ENCODE results near the gene PLEKHM2. TPM values are rescaled to one million over a fixed set of nuclear protein-coding genes. Genes with fewer than 3 reads are reported as not detected.

The PLEKHM2 gene
- total RNA-seq, 1 experiment from 2014 or later, result 49.7 TPM

DNA sequence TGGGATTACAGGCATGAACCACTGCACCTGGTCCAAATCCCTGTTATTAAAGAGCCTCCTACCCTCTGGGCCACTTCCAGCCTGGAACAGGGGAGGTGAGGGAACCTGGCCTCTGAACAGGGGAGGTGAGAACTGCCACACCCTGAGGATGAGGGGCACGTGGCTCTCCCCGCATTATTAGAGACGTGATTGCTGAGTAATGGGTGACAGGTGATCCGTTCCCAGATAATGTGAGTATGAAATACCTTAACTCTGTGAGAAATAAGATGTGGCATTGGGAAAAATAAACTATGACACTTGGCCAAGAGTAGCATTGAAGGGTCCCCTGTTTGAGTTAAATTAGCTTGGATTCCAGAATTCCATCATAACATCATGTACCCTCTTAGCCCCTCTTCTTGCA lies 38.3 kb downstream of the PLEKHM2 start (continued):
- TF ChIP-seq, protein P1, sequence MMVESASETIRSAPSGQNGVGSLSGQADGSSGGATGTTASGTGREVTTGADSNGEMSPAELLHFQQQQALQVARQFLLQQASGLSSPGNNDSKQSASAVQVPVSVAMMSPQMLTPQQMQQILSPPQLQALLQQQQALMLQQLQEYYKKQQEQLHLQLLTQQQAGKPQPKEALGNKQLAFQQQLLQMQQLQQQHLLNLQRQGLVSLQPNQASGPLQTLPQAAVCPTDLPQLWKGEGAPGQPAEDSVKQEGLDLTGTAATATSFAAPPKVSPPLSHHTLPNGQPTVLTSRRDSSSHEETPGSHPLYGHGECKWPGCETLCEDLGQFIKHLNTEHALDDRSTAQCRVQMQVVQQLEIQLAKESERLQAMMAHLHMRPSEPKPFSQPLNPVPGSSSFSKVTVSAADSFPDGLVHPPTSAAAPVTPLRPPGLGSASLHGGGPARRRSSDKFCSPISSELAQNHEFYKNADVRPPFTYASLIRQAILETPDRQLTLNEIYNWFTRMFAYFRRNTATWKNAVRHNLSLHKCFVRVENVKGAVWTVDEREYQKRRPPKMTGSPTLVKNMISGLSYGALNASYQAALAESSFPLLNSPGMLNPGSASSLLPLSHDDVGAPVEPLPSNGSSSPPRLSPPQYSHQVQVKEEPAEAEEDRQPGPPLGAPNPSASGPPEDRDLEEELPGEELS (CRISPR knock-in tag; IDR thresholded peaks at IDR 0.05), result no peak
- TF ChIP-seq SOX15 (CRISPR knock-in tag; IDR thresholded peaks at IDR 0.05) (no peak), HMGA2 (CRISPR knock-in tag; IDR thresholded peaks at IDR 0.05) (no peak), ZNF512 (CRISPR knock-in tag; IDR thresholded peaks at IDR 0.05; ENCODE audit: borderline replicate concordance) (no peak), ZNF138 (CRISPR knock-in tag; conservative IDR thresholded peaks at IDR 0.05) (no peak), ELF4 (CRISPR knock-in tag; IDR thresholded peaks at IDR 0.05; ENCODE audit: low read depth) (no peak), ZNF232 (CRISPR knock-in tag; IDR thresholded peaks at IDR 0.05) (no peak)
- TF ChIP-seq, protein P2, sequence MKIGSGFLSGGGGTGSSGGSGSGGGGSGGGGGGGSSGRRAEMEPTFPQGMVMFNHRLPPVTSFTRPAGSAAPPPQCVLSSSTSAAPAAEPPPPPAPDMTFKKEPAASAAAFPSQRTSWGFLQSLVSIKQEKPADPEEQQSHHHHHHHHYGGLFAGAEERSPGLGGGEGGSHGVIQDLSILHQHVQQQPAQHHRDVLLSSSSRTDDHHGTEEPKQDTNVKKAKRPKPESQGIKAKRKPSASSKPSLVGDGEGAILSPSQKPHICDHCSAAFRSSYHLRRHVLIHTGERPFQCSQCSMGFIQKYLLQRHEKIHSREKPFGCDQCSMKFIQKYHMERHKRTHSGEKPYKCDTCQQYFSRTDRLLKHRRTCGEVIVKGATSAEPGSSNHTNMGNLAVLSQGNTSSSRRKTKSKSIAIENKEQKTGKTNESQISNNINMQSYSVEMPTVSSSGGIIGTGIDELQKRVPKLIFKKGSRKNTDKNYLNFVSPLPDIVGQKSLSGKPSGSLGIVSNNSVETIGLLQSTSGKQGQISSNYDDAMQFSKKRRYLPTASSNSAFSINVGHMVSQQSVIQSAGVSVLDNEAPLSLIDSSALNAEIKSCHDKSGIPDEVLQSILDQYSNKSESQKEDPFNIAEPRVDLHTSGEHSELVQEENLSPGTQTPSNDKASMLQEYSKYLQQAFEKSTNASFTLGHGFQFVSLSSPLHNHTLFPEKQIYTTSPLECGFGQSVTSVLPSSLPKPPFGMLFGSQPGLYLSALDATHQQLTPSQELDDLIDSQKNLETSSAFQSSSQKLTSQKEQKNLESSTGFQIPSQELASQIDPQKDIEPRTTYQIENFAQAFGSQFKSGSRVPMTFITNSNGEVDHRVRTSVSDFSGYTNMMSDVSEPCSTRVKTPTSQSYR (CRISPR knock-in tag; IDR thresholded peaks at IDR 0.05), result no peak
- TF ChIP-seq, protein P3, sequence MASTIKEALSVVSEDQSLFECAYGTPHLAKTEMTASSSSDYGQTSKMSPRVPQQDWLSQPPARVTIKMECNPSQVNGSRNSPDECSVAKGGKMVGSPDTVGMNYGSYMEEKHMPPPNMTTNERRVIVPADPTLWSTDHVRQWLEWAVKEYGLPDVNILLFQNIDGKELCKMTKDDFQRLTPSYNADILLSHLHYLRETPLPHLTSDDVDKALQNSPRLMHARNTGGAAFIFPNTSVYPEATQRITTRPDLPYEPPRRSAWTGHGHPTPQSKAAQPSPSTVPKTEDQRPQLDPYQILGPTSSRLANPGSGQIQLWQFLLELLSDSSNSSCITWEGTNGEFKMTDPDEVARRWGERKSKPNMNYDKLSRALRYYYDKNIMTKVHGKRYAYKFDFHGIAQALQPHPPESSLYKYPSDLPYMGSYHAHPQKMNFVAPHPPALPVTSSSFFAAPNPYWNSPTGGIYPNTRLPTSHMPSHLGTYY (CRISPR knock-in tag; IDR thresholded peaks at IDR 0.05), result no peak

DNA sequence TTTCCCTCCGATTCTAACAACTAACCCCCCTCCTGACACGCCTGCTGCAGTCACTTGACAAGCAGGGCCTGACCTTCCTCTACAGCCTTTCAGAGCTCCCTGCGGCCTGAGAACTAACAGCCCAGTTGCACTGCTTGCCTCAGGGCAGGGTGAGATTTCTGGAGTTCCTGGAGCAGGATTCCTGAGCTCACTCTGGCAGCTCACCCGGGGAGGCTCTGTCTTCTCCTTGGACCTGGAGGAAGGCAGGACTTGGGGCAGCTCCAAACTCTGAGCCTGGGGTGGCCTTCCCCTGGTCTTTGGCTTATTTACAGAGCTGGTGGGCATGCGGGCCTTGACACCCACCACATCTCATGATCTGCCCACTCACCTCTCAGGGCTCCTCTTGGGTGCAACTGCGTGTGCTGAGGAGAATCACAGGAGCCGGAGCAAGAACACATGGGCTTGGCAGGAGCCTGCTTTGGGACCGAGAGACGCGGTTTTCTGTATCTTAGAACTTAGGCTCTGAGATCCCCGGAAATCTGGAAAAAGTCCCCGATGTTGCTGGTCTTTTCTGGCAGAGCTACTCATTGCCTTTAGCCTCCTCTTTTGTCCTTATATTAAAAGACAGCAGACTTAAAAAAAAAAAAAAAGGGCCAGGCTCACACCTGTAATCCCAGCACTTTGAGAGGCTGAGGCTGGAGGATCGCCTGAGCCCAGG lies 38.9 kb downstream of the PLEKHM2 start:
- Mint-ChIP-seq H3K4me1 (no peaks in the 10 kb centered on the region), H3K4me3 (no peak overlapping the region), H3K27ac (no peak overlapping the region), H3K36me3 (peaks cover 23% of the 10 kb centered on the region), H3K27me3 (ENCODE audit: low read depth) (no peaks in the 10 kb centered on the region), H3K9me3 (no peaks in the 10 kb centered on the region)
- TF ChIP-seq ATF2 (CRISPR knock-in tag; IDR thresholded peaks at IDR 0.05; ENCODE audit: borderline replicate concordance, low read depth) (no peak), NR1H2 (CRISPR knock-in tag; IDR thresholded peaks at IDR 0.05) (no peak), CBFB (CRISPR knock-in tag; IDR thresholded peaks at IDR 0.05; ENCODE audit: low read depth) (no peak), TCF7 (CRISPR knock-in tag; IDR thresholded peaks at IDR 0.05; ENCODE audit: low read depth) (no peak), RORB (CRISPR knock-in tag; IDR thresholded peaks at IDR 0.05) (no peak), SP1 (CRISPR knock-in tag; conservative IDR thresholded peaks at IDR 0.05) (no peak), NFYB (CRISPR knock-in tag; conservative IDR thresholded peaks at IDR 0.05; ENCODE audit: low read depth) (no peak)
- TF ChIP-seq, protein P4, sequence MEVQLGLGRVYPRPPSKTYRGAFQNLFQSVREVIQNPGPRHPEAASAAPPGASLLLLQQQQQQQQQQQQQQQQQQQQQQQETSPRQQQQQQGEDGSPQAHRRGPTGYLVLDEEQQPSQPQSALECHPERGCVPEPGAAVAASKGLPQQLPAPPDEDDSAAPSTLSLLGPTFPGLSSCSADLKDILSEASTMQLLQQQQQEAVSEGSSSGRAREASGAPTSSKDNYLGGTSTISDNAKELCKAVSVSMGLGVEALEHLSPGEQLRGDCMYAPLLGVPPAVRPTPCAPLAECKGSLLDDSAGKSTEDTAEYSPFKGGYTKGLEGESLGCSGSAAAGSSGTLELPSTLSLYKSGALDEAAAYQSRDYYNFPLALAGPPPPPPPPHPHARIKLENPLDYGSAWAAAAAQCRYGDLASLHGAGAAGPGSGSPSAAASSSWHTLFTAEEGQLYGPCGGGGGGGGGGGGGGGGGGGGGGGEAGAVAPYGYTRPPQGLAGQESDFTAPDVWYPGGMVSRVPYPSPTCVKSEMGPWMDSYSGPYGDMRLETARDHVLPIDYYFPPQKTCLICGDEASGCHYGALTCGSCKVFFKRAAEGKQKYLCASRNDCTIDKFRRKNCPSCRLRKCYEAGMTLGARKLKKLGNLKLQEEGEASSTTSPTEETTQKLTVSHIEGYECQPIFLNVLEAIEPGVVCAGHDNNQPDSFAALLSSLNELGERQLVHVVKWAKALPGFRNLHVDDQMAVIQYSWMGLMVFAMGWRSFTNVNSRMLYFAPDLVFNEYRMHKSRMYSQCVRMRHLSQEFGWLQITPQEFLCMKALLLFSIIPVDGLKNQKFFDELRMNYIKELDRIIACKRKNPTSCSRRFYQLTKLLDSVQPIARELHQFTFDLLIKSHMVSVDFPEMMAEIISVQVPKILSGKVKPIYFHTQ (CRISPR knock-in tag; IDR thresholded peaks at IDR 0.05), result no peak
- TF ChIP-seq, protein P5, sequence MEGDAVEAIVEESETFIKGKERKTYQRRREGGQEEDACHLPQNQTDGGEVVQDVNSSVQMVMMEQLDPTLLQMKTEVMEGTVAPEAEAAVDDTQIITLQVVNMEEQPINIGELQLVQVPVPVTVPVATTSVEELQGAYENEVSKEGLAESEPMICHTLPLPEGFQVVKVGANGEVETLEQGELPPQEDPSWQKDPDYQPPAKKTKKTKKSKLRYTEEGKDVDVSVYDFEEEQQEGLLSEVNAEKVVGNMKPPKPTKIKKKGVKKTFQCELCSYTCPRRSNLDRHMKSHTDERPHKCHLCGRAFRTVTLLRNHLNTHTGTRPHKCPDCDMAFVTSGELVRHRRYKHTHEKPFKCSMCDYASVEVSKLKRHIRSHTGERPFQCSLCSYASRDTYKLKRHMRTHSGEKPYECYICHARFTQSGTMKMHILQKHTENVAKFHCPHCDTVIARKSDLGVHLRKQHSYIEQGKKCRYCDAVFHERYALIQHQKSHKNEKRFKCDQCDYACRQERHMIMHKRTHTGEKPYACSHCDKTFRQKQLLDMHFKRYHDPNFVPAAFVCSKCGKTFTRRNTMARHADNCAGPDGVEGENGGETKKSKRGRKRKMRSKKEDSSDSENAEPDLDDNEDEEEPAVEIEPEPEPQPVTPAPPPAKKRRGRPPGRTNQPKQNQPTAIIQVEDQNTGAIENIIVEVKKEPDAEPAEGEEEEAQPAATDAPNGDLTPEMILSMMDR (IDR thresholded peaks at IDR 0.05), result no peak
- DNase-seq (ENCODE audit: low spot score), result no peak
- no peak for ATAC-seq
- ChIA-PET POLR2A (interaction anchor here (0.8 kb wide), 1 partner anchor 34 kb away, joined by 3 read pairs; no protein-coding TSS in a partner anchor), CTCF (interaction anchor here (0.6 to 3.4 kb wide), 4 partner anchors 13 to 39 kb away, joined by 3 to 15 read pairs (median 4); partner anchors contain the start of gene SLC25A34)

Data from WTC11 (cell line).